ENCODE data around the gene ATRN. TPM values are rescaled to one million over a fixed set of nuclear protein-coding genes. Genes with fewer than 3 reads are reported as not detected.

ATRN gene
- polyA plus RNA-seq, 1 donor (not counting 4 experiments of a cell fraction or from before 2014, with no cell fraction given) = 49.9 TPM

DNA sequence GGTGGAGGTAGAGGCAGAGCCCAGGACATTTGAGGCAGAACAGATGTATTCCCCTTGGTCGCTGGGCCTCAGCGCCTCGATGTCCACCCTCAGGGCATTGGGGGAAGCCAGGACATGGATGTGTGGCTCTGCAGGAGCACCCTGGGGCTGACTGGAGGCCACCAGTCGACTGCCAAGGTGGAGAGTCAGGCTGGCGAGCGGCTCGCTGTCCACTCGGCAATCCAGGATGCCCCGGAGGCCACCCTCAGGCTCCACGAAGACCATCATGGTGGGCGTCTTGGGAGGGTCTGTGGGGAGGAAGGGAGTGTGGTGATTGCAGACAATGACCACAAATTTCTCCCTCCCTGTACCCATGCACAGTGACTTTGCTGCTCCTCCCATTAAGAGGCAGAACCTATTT lies 219.2 kb downstream of the ATRN start:
- no peak overlapping the region for H3K27ac ChIP-seq (ENCODE audit: control insufficient read depth, insufficient read depth, low read length)
- H4K20me1 ChIP-seq (ENCODE audit: control insufficient read depth, extremely low read depth, insufficient read depth, low read length) = no peaks in the 10 kb centered on the region
- no peak overlapping the region for H3K9ac ChIP-seq (ENCODE audit: control insufficient read depth, extremely low read depth, insufficient read depth, low read length)
- H3K27me3 ChIP-seq (ENCODE audit: control insufficient read depth, extremely low read depth, insufficient read depth, low read length) = peaks cover 8% of the 10 kb centered on the region
- no peaks in the 10 kb centered on the region for H3K9me1 ChIP-seq (ENCODE audit: control insufficient read depth, extremely low read depth, insufficient read depth, low read length)
- H3K9me3 ChIP-seq (ENCODE audit: control insufficient read depth, low read depth, low read length) = no peaks in the 10 kb centered on the region
- DNase-seq (ENCODE audit: low read depth, low spot score) (no peak), FAIRE-seq (no peak)
- no peak overlapping the region for H2AFZ ChIP-seq (ENCODE audit: control insufficient read depth, low read length)
- no peak overlapping the region for H3K4me3 ChIP-seq (ENCODE audit: control insufficient read depth in 2 of 3, extremely low read depth in 1 of 3, insufficient read depth in 2 of 3, low read depth in 1 of 3, low read length in 3 of 3)
- H3K4me1 ChIP-seq (ENCODE audit: control insufficient read depth, extremely low read depth, insufficient read depth, low read length) = no peaks in the 10 kb centered on the region
- H3K79me2 ChIP-seq (ENCODE audit: control insufficient read depth, insufficient read depth, low read length) = no peaks in the 10 kb centered on the region
- no peak overlapping the region for H3K4me2 ChIP-seq (ENCODE audit: control insufficient read depth, extremely low read depth, insufficient read depth, low read depth, low read length)
- no peaks in the 10 kb centered on the region for H3K36me3 ChIP-seq (ENCODE audit: control insufficient read depth in 2 of 2, extremely low read depth in 1 of 2, insufficient read depth in 2 of 2, low read length in 2 of 2)
- TF ChIP-seq EZH2 (IDR thresholded peaks at IDR 0.05; ENCODE audit: low read length) = no peak
- TF ChIP-seq, protein P1, sequence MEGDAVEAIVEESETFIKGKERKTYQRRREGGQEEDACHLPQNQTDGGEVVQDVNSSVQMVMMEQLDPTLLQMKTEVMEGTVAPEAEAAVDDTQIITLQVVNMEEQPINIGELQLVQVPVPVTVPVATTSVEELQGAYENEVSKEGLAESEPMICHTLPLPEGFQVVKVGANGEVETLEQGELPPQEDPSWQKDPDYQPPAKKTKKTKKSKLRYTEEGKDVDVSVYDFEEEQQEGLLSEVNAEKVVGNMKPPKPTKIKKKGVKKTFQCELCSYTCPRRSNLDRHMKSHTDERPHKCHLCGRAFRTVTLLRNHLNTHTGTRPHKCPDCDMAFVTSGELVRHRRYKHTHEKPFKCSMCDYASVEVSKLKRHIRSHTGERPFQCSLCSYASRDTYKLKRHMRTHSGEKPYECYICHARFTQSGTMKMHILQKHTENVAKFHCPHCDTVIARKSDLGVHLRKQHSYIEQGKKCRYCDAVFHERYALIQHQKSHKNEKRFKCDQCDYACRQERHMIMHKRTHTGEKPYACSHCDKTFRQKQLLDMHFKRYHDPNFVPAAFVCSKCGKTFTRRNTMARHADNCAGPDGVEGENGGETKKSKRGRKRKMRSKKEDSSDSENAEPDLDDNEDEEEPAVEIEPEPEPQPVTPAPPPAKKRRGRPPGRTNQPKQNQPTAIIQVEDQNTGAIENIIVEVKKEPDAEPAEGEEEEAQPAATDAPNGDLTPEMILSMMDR (optimal IDR thresholded peaks at IDR 0.05 in 1 of 3, IDR thresholded peaks at IDR 0.05 in 1 of 3, conservative IDR thresholded peaks at IDR 0.05 in 1 of 3; ENCODE audit: extremely low read depth in 1 of 3, insufficient read depth in 2 of 3, low read length in 3 of 3) = no peak
- dilution Hi-C loops (cut with MboI; ENCODE audit: extremely low pct_ligation_motif_present, low sequenced_read_pairs) = no loop called here

DNA sequence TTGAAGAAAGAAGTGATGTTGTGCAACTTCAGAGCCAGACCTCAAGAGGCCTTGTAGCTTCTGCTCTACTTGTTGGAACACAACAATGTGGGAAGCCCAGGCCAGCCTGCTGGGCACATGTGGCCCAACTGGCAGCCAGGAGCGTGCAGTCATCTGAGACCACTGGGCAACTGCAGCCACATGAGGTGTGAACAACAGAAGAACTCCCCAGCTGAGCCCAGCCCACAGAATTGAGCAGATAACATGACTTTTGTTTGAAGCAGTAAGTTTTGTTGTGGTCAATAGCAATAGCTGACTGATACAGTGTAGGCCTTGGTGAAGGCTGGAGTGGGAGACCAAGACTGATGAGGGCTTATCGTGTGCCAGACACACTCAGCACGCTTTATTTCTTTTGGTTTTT lies 219.6 kb downstream of the ATRN start:
- TF ChIP-seq EZH2 (IDR thresholded peaks at IDR 0.05; ENCODE audit: low read length) = no peak
- TF ChIP-seq, protein P1 (optimal IDR thresholded peaks at IDR 0.05 in 1 of 3, IDR thresholded peaks at IDR 0.05 in 1 of 3, conservative IDR thresholded peaks at IDR 0.05 in 1 of 3; ENCODE audit: extremely low read depth in 1 of 3, insufficient read depth in 2 of 3, low read length in 3 of 3) = no peak
- dilution Hi-C loops (cut with MboI; ENCODE audit: extremely low pct_ligation_motif_present, low sequenced_read_pairs) = no loop called here
- Histone ChIP-seq H3K4me3 (ENCODE audit: control insufficient read depth in 2 of 3, extremely low read depth in 1 of 3, insufficient read depth in 2 of 3, low read depth in 1 of 3, low read length in 3 of 3) (no peak overlapping the region), H3K27me3 (ENCODE audit: control insufficient read depth, extremely low read depth, insufficient read depth, low read length) (peaks cover 8% of the 10 kb centered on the region), H3K4me1 (ENCODE audit: control insufficient read depth, extremely low read depth, insufficient read depth, low read length) (no peaks in the 10 kb centered on the region), H2AFZ (ENCODE audit: control insufficient read depth, low read length) (no peak overlapping the region), H3K27ac (ENCODE audit: control insufficient read depth, insufficient read depth, low read length) (no peak overlapping the region), H3K79me2 (ENCODE audit: control insufficient read depth, insufficient read depth, low read length) (no peaks in the 10 kb centered on the region), H3K9ac (ENCODE audit: control insufficient read depth, extremely low read depth, insufficient read depth, low read length) (no peak overlapping the region), H3K4me2 (ENCODE audit: control insufficient read depth, extremely low read depth, insufficient read depth, low read depth, low read length) (no peak overlapping the region), H3K36me3 (ENCODE audit: control insufficient read depth in 2 of 2, extremely low read depth in 1 of 2, insufficient read depth in 2 of 2, low read length in 2 of 2) (no peaks in the 10 kb centered on the region), H3K9me1 (ENCODE audit: control insufficient read depth, extremely low read depth, insufficient read depth, low read length) (no peaks in the 10 kb centered on the region), H3K9me3 (ENCODE audit: control insufficient read depth, low read depth, low read length) (no peaks in the 10 kb centered on the region), H4K20me1 (ENCODE audit: control insufficient read depth, extremely low read depth, insufficient read depth, low read length) (no peaks in the 10 kb centered on the region)
- DNase-seq (ENCODE audit: low read depth, low spot score) = no peak
- no peak for FAIRE-seq

All from keratinocyte (primary cell).